ENCODE results near the gene KRTAP5-1.
"Not testable (repeated sequence)": the region's sequence is repeated elsewhere in the genome, so short reads cannot be mapped to it uniquely, and the experiment has no call there.

GRCh38 chr11:1601663-1602062, 16.6 kb upstream of the KRTAP5-1 start:
- not testable (repeated sequence) for TF ChIP-seq MAFK (IDR thresholded peaks at IDR 0.05; ENCODE audit: partially characterized antibody); POLR2A (IDR thresholded peaks at IDR 0.05; ENCODE audit: low read length); CBX2 (IDR thresholded peaks at IDR 0.05; ENCODE audit: borderline replicate concordance, low read depth); CHD2 (IDR thresholded peaks at IDR 0.05; ENCODE audit: low read length, partially characterized antibody)
- TF ChIP-seq, protein P1, sequence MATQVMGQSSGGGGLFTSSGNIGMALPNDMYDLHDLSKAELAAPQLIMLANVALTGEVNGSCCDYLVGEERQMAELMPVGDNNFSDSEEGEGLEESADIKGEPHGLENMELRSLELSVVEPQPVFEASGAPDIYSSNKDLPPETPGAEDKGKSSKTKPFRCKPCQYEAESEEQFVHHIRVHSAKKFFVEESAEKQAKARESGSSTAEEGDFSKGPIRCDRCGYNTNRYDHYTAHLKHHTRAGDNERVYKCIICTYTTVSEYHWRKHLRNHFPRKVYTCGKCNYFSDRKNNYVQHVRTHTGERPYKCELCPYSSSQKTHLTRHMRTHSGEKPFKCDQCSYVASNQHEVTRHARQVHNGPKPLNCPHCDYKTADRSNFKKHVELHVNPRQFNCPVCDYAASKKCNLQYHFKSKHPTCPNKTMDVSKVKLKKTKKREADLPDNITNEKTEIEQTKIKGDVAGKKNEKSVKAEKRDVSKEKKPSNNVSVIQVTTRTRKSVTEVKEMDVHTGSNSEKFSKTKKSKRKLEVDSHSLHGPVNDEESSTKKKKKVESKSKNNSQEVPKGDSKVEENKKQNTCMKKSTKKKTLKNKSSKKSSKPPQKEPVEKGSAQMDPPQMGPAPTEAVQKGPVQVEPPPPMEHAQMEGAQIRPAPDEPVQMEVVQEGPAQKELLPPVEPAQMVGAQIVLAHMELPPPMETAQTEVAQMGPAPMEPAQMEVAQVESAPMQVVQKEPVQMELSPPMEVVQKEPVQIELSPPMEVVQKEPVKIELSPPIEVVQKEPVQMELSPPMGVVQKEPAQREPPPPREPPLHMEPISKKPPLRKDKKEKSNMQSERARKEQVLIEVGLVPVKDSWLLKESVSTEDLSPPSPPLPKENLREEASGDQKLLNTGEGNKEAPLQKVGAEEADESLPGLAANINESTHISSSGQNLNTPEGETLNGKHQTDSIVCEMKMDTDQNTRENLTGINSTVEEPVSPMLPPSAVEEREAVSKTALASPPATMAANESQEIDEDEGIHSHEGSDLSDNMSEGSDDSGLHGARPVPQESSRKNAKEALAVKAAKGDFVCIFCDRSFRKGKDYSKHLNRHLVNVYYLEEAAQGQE (IDR thresholded peaks at IDR 0.05), result not testable (repeated sequence)

All from A549 (cell line).